ENCODE data around the gene RIN1.
"Not testable (repeated sequence)": the region's sequence is repeated elsewhere in the genome, so short reads cannot be mapped to it uniquely, and the experiment has no call there.

Gene RIN1

DNA sequence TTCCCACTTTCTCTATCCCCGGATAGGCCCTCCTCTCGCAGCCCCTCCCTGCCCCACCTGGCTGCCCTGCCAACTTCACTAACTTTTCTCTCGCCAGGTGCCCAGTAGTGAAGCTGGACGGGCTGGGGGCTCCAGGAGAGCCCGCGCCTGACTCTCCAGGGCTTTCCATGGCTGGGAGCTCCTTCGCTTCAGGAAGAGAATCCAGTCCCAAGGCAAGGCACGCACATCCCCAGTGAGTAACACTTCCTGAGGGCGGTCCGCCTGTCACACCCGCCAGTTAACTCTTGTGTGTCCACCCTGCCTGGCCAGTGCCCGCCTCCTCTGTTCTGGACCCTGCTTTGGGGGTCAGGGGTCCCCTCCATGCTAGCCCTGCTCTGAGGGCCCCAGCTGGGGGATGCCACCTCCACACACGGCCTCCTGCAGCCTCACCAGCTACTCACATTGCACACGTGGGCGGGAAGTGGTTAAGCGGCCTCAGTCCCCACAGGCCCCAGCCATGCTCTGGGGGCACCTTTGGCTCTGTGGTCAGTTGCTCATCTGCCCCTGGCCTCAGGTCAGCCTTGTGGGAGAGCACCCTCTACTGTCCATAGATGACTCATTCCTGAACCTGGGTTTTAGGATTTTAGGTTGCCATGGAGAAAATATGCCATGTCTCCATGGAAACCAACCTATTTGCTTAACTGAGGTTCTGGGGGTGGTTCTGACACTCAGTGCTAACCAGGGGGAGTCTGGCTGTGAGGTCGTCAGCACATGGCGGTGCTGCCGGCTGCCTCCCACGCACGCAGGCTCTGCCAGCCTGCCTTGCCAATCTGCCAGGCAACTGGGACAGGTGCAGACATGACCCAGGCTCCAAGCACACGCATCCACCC lies at the start of gene RIN1:
Gene RIN1, minus strand, starts transcription at position 201 of the 869 bp plus-strand sequence. Its CDS starts 32 bp downstream, at position 169.
- Mint-ChIP-seq H3K27me3 (peaks cover 4% of the 10 kb centered on the region), H3K27ac (no peak within 1 kb of the TSS), H3K9me3 (no peaks in the 10 kb centered on the region), H3K36me3 (peaks cover 15% of the 10 kb centered on the region), H3K4me3 (peak within 1 kb of the TSS; percentile 86), H3K4me1 (peaks cover 22% of the 10 kb centered on the region)
- peak; percentile 76 for ATAC-seq (ENCODE audit: low read depth)
- DNase-seq (ENCODE audit: low spot score in 2 of 2), result no peak

DNA sequence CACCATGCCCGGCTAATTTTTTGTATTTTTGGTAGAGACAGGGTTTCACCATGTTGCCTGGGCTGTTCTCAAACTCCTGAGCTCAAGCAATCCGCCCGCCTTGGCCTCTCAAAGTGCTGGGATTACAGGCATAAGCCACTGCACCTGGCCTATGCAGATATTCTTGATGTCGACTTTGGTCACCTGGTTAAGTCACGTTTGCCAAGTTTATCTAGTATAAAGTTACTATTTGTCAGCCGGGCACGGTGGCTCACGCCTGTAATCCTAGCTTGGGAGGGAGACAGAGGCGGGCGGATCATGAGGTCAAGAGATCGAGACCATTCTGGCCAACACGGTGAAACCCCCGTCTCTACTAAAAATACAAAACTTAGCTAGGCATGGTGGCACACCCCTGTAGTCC lies 48.1 kb upstream of the RIN1 start:
- not testable (repeated sequence) for H3K4me3 Mint-ChIP-seq; H3K27ac Mint-ChIP-seq; H3K4me1 Mint-ChIP-seq; H3K36me3 Mint-ChIP-seq; H3K27me3 Mint-ChIP-seq; H3K9me3 Mint-ChIP-seq; ATAC-seq (ENCODE audit: low read depth); DNase-seq (ENCODE audit: low spot score in 2 of 2)

DNA sequence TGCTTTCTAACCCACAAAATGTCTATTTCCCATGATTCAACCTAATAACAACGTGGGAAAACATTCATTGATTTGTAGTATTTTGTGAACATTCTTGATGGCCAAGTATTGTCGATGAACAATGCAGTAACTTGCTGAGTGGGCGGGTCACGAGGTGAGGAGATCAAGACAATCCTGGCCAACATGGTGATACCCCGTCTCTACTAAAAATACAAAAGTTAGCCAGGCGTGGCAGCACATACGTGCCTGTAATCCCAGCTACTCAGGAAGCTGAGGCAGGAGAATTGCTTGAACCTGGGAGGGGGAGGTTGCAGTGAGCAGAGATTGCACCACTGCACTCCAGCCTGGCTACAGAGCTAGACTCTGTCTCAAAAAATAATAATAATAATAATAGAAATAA lies 44.0 kb upstream of the RIN1 start:
- ATAC-seq (ENCODE audit: low read depth); H3K27ac Mint-ChIP-seq: not testable (repeated sequence)

DNA sequence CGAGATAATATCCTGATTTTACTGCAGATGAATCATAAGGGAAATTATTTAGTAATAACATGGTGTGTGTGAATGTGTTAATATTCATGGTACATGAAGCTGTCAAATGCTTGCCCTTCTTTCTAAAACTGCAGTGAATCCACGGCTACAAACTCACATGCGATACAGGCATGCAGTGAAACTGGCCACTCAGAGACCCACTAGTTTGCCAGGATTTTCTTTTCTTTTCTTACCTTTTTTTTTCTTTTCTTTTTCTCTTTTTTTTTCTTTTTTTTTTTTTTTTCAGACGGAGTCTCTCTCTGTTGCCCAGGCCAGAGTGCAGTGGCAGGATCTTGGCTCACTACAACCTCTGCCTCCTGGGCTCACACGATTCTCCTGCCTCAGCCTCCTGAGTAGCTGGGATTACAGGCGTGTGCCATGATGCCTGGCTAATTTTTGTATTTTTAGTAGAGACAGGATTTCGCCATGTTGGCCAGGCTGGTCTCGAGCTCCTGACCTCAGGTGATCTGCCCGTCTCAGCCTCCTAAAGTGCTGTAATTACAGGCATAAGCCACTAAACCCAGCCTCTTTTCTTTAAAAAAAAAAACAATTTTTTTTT lies 37.6 kb upstream of the RIN1 start:
- H3K27ac Mint-ChIP-seq, H3K4me3 Mint-ChIP-seq: not testable (repeated sequence)

More for the DNA sequence above, 44.0 kb upstream of the RIN1 start:
- not testable (repeated sequence) for H3K4me1 Mint-ChIP-seq; H3K27me3 Mint-ChIP-seq; H3K36me3 Mint-ChIP-seq; DNase-seq (ENCODE audit: low spot score in 2 of 2); H3K9me3 Mint-ChIP-seq; H3K4me3 Mint-ChIP-seq

GRCh38 chr11:66373265-66373664 lies 37.0 kb upstream of the RIN1 start:
- no peak overlapping the region for H3K27ac Mint-ChIP-seq
- no peak overlapping the region for H3K4me3 Mint-ChIP-seq
- DNase-seq (ENCODE audit: low spot score in 2 of 2) (no peak), ATAC-seq (ENCODE audit: low read depth) (no peak)
- H3K9me3 Mint-ChIP-seq, result no peaks in the 10 kb centered on the region
- no peaks in the 10 kb centered on the region for H3K36me3 Mint-ChIP-seq
- peaks cover 8% of the 10 kb centered on the region for H3K4me1 Mint-ChIP-seq
- H3K27me3 Mint-ChIP-seq, result no peaks in the 10 kb centered on the region

More for the DNA sequence above, 37.6 kb upstream of the RIN1 start:
- not testable (repeated sequence) for ATAC-seq (ENCODE audit: low read depth); H3K27me3 Mint-ChIP-seq; H3K4me1 Mint-ChIP-seq; H3K36me3 Mint-ChIP-seq; H3K9me3 Mint-ChIP-seq; DNase-seq (ENCODE audit: low spot score in 2 of 2)

GRCh38 chr11:66371627-66372415 lies 35.6 kb upstream of the RIN1 start, which contains the start of gene SLC29A2:
Gene SLC29A2 (minus strand): TSS chr11:66371760. CDS start chr11:66371591, 169 bp downstream.
- Mint-ChIP-seq H3K4me3 (peak within 1 kb of the TSS; percentile 81), H3K9me3 (no peaks in the 10 kb centered on the region), H3K27me3 (no peaks in the 10 kb centered on the region), H3K27ac (peak within 1 kb of the TSS; percentile 47), H3K4me1 (peaks cover 8% of the 10 kb centered on the region), H3K36me3 (no peaks in the 10 kb centered on the region)
- ATAC-seq (ENCODE audit: low read depth) (peak; percentile 70), DNase-seq (ENCODE audit: low spot score in 2 of 2) (peak; percentile 45 to 69)

GRCh38 chr11:66369073-66369894 lies 33.0 kb upstream of the RIN1 start:
- Mint-ChIP-seq H3K4me1 (peaks cover 8% of the 10 kb centered on the region), H3K27me3 (no peaks in the 10 kb centered on the region), H3K36me3 (no peaks in the 10 kb centered on the region), H3K4me3 (no peak overlapping the region), H3K27ac (peak overlapping the region; percentile 7), H3K9me3 (no peaks in the 10 kb centered on the region)
- ATAC-seq (ENCODE audit: low read depth) (no peak), DNase-seq (ENCODE audit: low spot score in 2 of 2) (no peak)

- Mint-ChIP-seq H3K27ac (peak overlapping the region; percentile 7), H3K27me3 (no peaks in the 10 kb centered on the region), H3K4me1 (peaks cover 8% of the 10 kb centered on the region), H3K4me3 (no peak overlapping the region), H3K36me3 (no peaks in the 10 kb centered on the region), H3K9me3 (no peaks in the 10 kb centered on the region)
- ATAC-seq (ENCODE audit: low read depth), result no peak
- no peak for DNase-seq (ENCODE audit: low spot score in 2 of 2)
These were observed 32.2 kb upstream of the RIN1 start for GRCh38 chr11:66368484-66368883.

GRCh38 chr11:66367561-66368312 lies 31.5 kb upstream of the RIN1 start:
- DNase-seq (ENCODE audit: low spot score in 2 of 2), result no peak
- Mint-ChIP-seq H3K4me3 (no peak overlapping the region), H3K27me3 (no peaks in the 10 kb centered on the region), H3K4me1 (peaks cover 7% of the 10 kb centered on the region), H3K36me3 (no peaks in the 10 kb centered on the region), H3K9me3 (no peaks in the 10 kb centered on the region), H3K27ac (peak overlapping the region; percentile 7)
- ATAC-seq (ENCODE audit: low read depth), result no peak

DNA sequence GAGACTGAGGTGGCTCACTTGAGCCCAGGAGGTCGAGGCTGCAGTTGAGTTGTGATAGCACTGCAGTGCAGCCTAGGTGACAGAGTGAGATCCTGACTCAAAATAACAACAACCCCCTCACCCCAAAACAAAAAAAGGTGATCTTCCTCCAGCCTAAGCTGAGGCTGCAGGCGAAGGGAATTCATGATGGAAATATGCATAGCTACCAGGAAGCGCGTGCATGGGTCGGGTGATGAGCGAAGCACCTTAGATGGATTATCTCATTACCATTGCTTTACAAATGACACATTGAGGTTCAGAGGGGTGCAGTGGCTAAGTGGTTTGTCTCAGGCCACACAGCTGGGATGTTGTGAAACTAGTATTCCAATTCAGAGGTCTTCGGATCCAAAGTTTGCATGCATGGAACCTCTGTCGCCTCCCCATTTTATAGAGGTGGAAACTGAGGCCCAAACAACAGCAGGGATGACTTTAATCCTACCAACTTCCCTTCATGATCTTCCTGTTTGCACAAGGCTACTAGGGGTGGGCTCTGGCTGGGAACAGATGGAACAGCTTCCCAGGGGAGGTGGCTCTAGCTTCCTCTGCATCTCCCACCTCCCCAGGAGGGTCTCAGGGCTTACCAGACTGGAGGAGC lies 30.7 kb upstream of the RIN1 start:
- H3K4me1 Mint-ChIP-seq, result peaks cover 6% of the 10 kb centered on the region
- ATAC-seq (ENCODE audit: low read depth) (no peak), DNase-seq (ENCODE audit: low spot score in 2 of 2) (no peak)
- H3K27me3 Mint-ChIP-seq, result no peaks in the 10 kb centered on the region
- no peak overlapping the region for H3K4me3 Mint-ChIP-seq
- no peak overlapping the region for H3K27ac Mint-ChIP-seq
- H3K36me3 Mint-ChIP-seq, result no peaks in the 10 kb centered on the region
- no peaks in the 10 kb centered on the region for H3K9me3 Mint-ChIP-seq

- no peaks in the 10 kb centered on the region for H3K27me3 Mint-ChIP-seq
- H3K27ac Mint-ChIP-seq, result no peak overlapping the region
- DNase-seq (ENCODE audit: low spot score in 2 of 2) (no peak), ATAC-seq (ENCODE audit: low read depth) (no peak)
- peaks cover 2% of the 10 kb centered on the region for H3K36me3 Mint-ChIP-seq
- H3K4me1 Mint-ChIP-seq, result peaks cover 6% of the 10 kb centered on the region
- H3K9me3 Mint-ChIP-seq, result no peaks in the 10 kb centered on the region
- H3K4me3 Mint-ChIP-seq, result no peak overlapping the region
These were observed 29.7 kb upstream of the RIN1 start for GRCh38 chr11:66365711-66366619.

DNA sequence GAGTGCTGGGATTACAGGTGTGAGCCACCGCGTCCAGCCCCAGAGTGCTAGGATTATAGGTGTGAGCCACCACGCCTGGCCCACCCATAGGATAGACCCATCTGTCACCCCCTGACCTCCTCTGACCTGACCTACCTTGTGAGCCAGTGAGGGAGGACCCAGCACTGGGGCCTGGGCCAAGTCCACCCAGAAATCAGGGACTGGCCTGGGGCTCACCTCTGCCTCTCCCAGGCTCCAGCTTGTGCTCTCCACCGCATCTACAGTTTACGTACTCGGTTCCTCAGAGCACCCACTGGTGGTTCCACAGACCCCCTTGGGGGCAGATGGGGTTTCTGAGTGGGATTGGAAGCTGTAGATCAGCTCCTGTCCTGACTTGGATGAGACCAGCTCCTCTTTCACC lies 28.9 kb upstream of the RIN1 start:
- ATAC-seq (ENCODE audit: low read depth) (no peak), DNase-seq (ENCODE audit: low spot score in 2 of 2) (no peak)
- no peak overlapping the region for H3K4me3 Mint-ChIP-seq
- no peaks in the 10 kb centered on the region for H3K27me3 Mint-ChIP-seq
- no peaks in the 10 kb centered on the region for H3K9me3 Mint-ChIP-seq
- H3K27ac Mint-ChIP-seq, result no peak overlapping the region
- peaks cover 2% of the 10 kb centered on the region for H3K36me3 Mint-ChIP-seq
- H3K4me1 Mint-ChIP-seq, result peaks cover 6% of the 10 kb centered on the region
